PC-9 (cell line): ENCODE data around the gene GPR78. TPM values are rescaled to one million over a fixed set of nuclear protein-coding genes. Genes with fewer than 3 reads are reported as not detected.

Experiments used
- BruUV-seq: library from RNA; stranded (reverse); fragments of 400-500 nt; replicated peaks from 2 replicates; lab custom pipeline; 2021; lab: Mats Ljungman, UMichigan
- CTCF ChIA-PET: fragments of 300-600 bp; sonication (Branson Sonifier 250); formaldehyde crosslinking; loops from one replicate; lab custom pipeline; 2022; ENCODE audit warnings: antibody characterized with exemption; lab: Charles Lee
- POLR2A ChIA-PET: fragments of 300-600 bp; sonication (Branson Sonifier 250); formaldehyde crosslinking; loops from one replicate; lab custom pipeline; 2022; ENCODE audit warnings: antibody characterized with exemption; ENCODE audit not compliant: unreplicated experiment; lab: Charles Lee
- DNase-seq, 2 experiments: peaks; one replicate each; pipeline versions ENCODE4 v3.0.0 to v3.0.0-alpha.2; 2015 to 2022; ENCODE audit warnings: mixed read lengths in 1 of 2
- H2AFZ ChIP-seq: fragments of 200-600 bp; sonication (generic); 2 replicates; pipeline ENCODE4 v1.8.1; 2017; ENCODE audit warnings: antibody characterized with exemption
- H3F3A ChIP-seq: fragments of 200-600 bp; sonication (generic); 2 replicates; pipeline ENCODE4 v1.8.1; 2017; ENCODE audit warnings: antibody characterized with exemption, mild to moderate bottlenecking, low read depth; ENCODE audit not compliant: insufficient read depth
- H3K27ac ChIP-seq: fragments of 200-600 bp; sonication (generic); 2 replicates; pipeline ENCODE4 v1.6.1; 2016; ENCODE audit warnings: mixed run types
- H3K27me3 ChIP-seq: fragments of 200-600 bp; sonication (generic); 2 replicates; pipeline ENCODE4 v1.6.1; 2016; ENCODE audit warnings: low read depth, mixed run types; ENCODE audit not compliant: insufficient read depth
- H3K36me3 ChIP-seq: fragments of 200-600 bp; sonication (generic); 2 replicates; pipeline ENCODE4 v1.6.1; 2016; ENCODE audit warnings: low read depth, mixed run types
- H3K4me1 ChIP-seq: fragments of 200-600 bp; sonication (generic); replicated peaks from 2 replicates; pipeline ENCODE4 v1.6.1; 2016; ENCODE audit warnings: mixed run types; ENCODE audit not compliant: insufficient read depth
- H3K4me2 ChIP-seq: fragments of 200-600 bp; sonication (generic); 2 replicates; pipeline ENCODE4 v1.6.1; 2017; ENCODE audit warnings: mixed run types
- H3K4me3 ChIP-seq: fragments of 200-600 bp; sonication (generic); 2 replicates; pipeline ENCODE4 v1.6.1; 2016; ENCODE audit warnings: mixed run types
- H3K79me2 ChIP-seq: fragments of 200-600 bp; sonication (generic); 2 replicates; pipeline ENCODE4 v1.6.1; 2017; ENCODE audit warnings: low read depth, mixed run types
- H3K9me2 ChIP-seq: fragments of 200-600 bp; sonication (generic); 2 replicates; pipeline ENCODE4 v1.8.1; 2017; ENCODE audit warnings: mild to moderate bottlenecking; ENCODE audit not compliant: insufficient read depth
- H3K9me3 ChIP-seq: fragments of 200-600 bp; sonication (generic); 2 replicates; pipeline ENCODE4 v1.8.1; 2016; ENCODE audit warnings: low read depth; ENCODE audit not compliant: insufficient read depth
- H4K20me1 ChIP-seq: fragments of 200-600 bp; sonication (generic); 2 replicates; pipeline ENCODE4 v1.8.1; 2017; ENCODE audit not compliant: insufficient read depth
- CTCF ChIP-seq: fragments of 200-600 bp; sonication (generic); conservative IDR thresholded peaks from 2 replicates; pipeline ENCODE4 v1.6.1; 2017; ENCODE audit warnings: mixed run types, antibody characterized with exemption, mild to moderate bottlenecking, moderate library complexity
- EZH2 ChIP-seq: fragments of 200-600 bp; sonication (generic); IDR thresholded peaks from 2 replicates; pipeline ENCODE4 v1.8.0; 2017; ENCODE audit warnings: antibody characterized with exemption, low read depth
- intact Hi-C: fragments of 100-400 bp; cut with micrococcal nuclease; formaldehyde crosslinking; loops from one replicate; pipeline ENCODE4 v1.10.0; 2022; ENCODE audit not compliant: unreplicated experiment
- total RNA-seq: library from RNA; stranded (reverse); gene quantifications from 2 replicates; pipeline ENCODE4 v1.2.3, GENCODE V29; 2021

GPR78 gene
- total RNA-seq, 1 experiment from 2014 or later: 56.6 TPM

GRCh38 chr4:8601086-8601485 is 20.9 kb downstream of the GPR78 start:
- peaks cover 16% of the 10 kb centered on the region; the same call in 1 of the 2 replicates for H3K4me1 ChIP-seq
- no peak overlapping the region for H3K4me3 ChIP-seq
- TF ChIP-seq CTCF: no peak
- no peak for TF ChIP-seq EZH2
- no peaks in the 10 kb centered on the region for H3K36me3 ChIP-seq
- no TSS peak for BruUV-seq
- no peak overlapping the region for H3K4me2 ChIP-seq
- intact Hi-C loops: no loop called here
- POLR2A ChIA-PET: no interaction called here
- CTCF ChIA-PET: no interaction called here
- no peak for DNase-seq
- H3K9me3 ChIP-seq: no peaks in the 10 kb centered on the region
- no peaks in the 10 kb centered on the region for H3K9me2 ChIP-seq
- no peaks in the 10 kb centered on the region for H3K27me3 ChIP-seq
- peaks cover 8% of the 10 kb centered on the region; the same call in 1 of the 2 replicates for H3F3A ChIP-seq
- H4K20me1 ChIP-seq: no peaks in the 10 kb centered on the region
- no peak overlapping the region for H2AFZ ChIP-seq
- no peaks in the 10 kb centered on the region for H3K79me2 ChIP-seq
- no peak overlapping the region for H3K27ac ChIP-seq

GRCh38 chr4:8601556-8601955 is 21.4 kb downstream of the GPR78 start:
- no TSS peak for BruUV-seq

GRCh38 chr4:8602686-8603430 is 22.7 kb downstream of the GPR78 start:
- Histone ChIP-seq H3K36me3 (no peaks in the 10 kb centered on the region), H3K79me2 (no peaks in the 10 kb centered on the region), H3K4me2 (no peak overlapping the region), H3K27me3 (no peaks in the 10 kb centered on the region), H3K27ac (no peak overlapping the region), H2AFZ (no peak overlapping the region), H3K4me1 (peaks cover 16% of the 10 kb centered on the region; the same call in 1 of the 2 replicates), H3F3A (peaks cover 8% of the 10 kb centered on the region; the same call in 1 of the 2 replicates), H3K4me3 (no peak overlapping the region), H4K20me1 (no peaks in the 10 kb centered on the region), H3K9me3 (no peaks in the 10 kb centered on the region), H3K9me2 (no peaks in the 10 kb centered on the region)
- POLR2A ChIA-PET: interaction anchor here (0.5 kb wide), 1 partner anchor 327 kb away, joined by 4 read pairs; no protein-coding TSS in a partner anchor
- CTCF ChIA-PET: no interaction called here
- BruUV-seq: no TSS peak
- TF ChIP-seq CTCF: no peak
- TF ChIP-seq EZH2: no peak
- intact Hi-C loops: no loop called here
- no peak for DNase-seq

More at GRCh38 chr4:8601556-8601955, 21.4 kb downstream of the GPR78 start:
- Histone ChIP-seq H3K27ac (no peak overlapping the region), H3F3A (peaks cover 8% of the 10 kb centered on the region; the same call in 1 of the 2 replicates), H4K20me1 (no peaks in the 10 kb centered on the region), H3K9me2 (no peaks in the 10 kb centered on the region), H3K27me3 (no peaks in the 10 kb centered on the region), H3K4me2 (no peak overlapping the region), H3K79me2 (no peaks in the 10 kb centered on the region), H3K4me3 (no peak overlapping the region), H3K9me3 (no peaks in the 10 kb centered on the region), H3K4me1 (peaks cover 16% of the 10 kb centered on the region; the same call in 1 of the 2 replicates), H3K36me3 (no peaks in the 10 kb centered on the region), H2AFZ (no peak overlapping the region)
- DNase-seq: no peak
- intact Hi-C loops: no loop called here
- CTCF ChIA-PET: no interaction called here
- no peak for TF ChIP-seq EZH2
- POLR2A ChIA-PET: no interaction called here
